ENCODE measurements around the gene EPB42.

The EPB42 gene

GRCh38 chr15:43251185-43251870 is 30.5 kb upstream of the EPB42 start:
- no peak overlapping the region for H3K4me3 ChIP-seq
- no peaks in the 10 kb centered on the region for H3K27me3 ChIP-seq (ENCODE audit: low read depth)
- DNase-seq (ENCODE audit: low spot score in 2 of 2) = no peak
- no peaks in the 10 kb centered on the region for H3K9me3 ChIP-seq
- H3K4me1 ChIP-seq = no peaks in the 10 kb centered on the region
- in situ Hi-C loops (cut with MboI; ENCODE audit: low sequenced_read_pairs) = no loop called here
- no peaks in the 10 kb centered on the region for H3K36me3 ChIP-seq (replicated peaks)

- DNase-seq (ENCODE audit: low spot score in 2 of 2) = no peak
- H3K4me3 ChIP-seq = no peak overlapping the region
- no peaks in the 10 kb centered on the region for H3K27me3 ChIP-seq (ENCODE audit: low read depth)
- H3K36me3 ChIP-seq (replicated peaks) = no peaks in the 10 kb centered on the region
- no peaks in the 10 kb centered on the region for H3K4me1 ChIP-seq
- H3K9me3 ChIP-seq = no peaks in the 10 kb centered on the region
- in situ Hi-C loops (cut with MboI; ENCODE audit: low sequenced_read_pairs) = no loop called here
Measured at GRCh38 chr15:43250785-43251184, 30.0 kb upstream of the EPB42 start.

- in situ Hi-C loops (cut with MboI; ENCODE audit: low sequenced_read_pairs) = no loop called here
- Histone ChIP-seq H3K36me3 (replicated peaks) (no peaks in the 10 kb centered on the region), H3K4me1 (no peaks in the 10 kb centered on the region), H3K27me3 (ENCODE audit: low read depth) (no peaks in the 10 kb centered on the region), H3K9me3 (no peaks in the 10 kb centered on the region), H3K4me3 (no peak overlapping the region)
- DNase-seq (ENCODE audit: low spot score in 2 of 2) = no peak
Measured at GRCh38 chr15:43249699-43250203, 28.9 kb upstream of the EPB42 start.

- Histone ChIP-seq H3K9me3 (no peaks in the 10 kb centered on the region), H3K27me3 (ENCODE audit: low read depth) (no peaks in the 10 kb centered on the region), H3K36me3 (replicated peaks) (no peaks in the 10 kb centered on the region), H3K4me1 (no peaks in the 10 kb centered on the region), H3K4me3 (no peak overlapping the region)
- in situ Hi-C loops (cut with MboI; ENCODE audit: low sequenced_read_pairs) = no loop called here
- no peak for DNase-seq (ENCODE audit: low spot score in 2 of 2)
Measured at GRCh38 chr15:43249236-43249635, 28.4 kb upstream of the EPB42 start.

GRCh38 chr15:43246261-43246774 is 25.5 kb upstream of the EPB42 start:
- in situ Hi-C loops (cut with MboI; ENCODE audit: low sequenced_read_pairs) = no loop called here
- Histone ChIP-seq H3K4me3 (no peak overlapping the region), H3K36me3 (replicated peaks) (no peaks in the 10 kb centered on the region), H3K27me3 (ENCODE audit: low read depth) (peaks cover 6% of the 10 kb centered on the region; the same call in 1 of the 2 replicates), H3K4me1 (no peaks in the 10 kb centered on the region), H3K9me3 (no peaks in the 10 kb centered on the region)
- DNase-seq (ENCODE audit: low spot score in 2 of 2) = no peak

GRCh38 chr15:43244092-43244491 is 23.3 kb upstream of the EPB42 start:
- in situ Hi-C loops (cut with MboI; ENCODE audit: low sequenced_read_pairs) = no loop called here
- Histone ChIP-seq H3K9me3 (no peaks in the 10 kb centered on the region), H3K4me3 (no peak overlapping the region), H3K36me3 (replicated peaks) (no peaks in the 10 kb centered on the region), H3K27me3 (ENCODE audit: low read depth) (peaks cover 6% of the 10 kb centered on the region; the same call in 1 of the 2 replicates), H3K4me1 (no peaks in the 10 kb centered on the region)
- DNase-seq (ENCODE audit: low spot score in 2 of 2) = no peak

- Histone ChIP-seq H3K4me3 (no peak overlapping the region), H3K4me1 (no peaks in the 10 kb centered on the region), H3K27me3 (ENCODE audit: low read depth) (peaks cover 6% of the 10 kb centered on the region; the same call in 1 of the 2 replicates), H3K9me3 (no peaks in the 10 kb centered on the region), H3K36me3 (replicated peaks) (no peaks in the 10 kb centered on the region)
- in situ Hi-C loops (cut with MboI; ENCODE audit: low sequenced_read_pairs) = no loop called here
- DNase-seq (ENCODE audit: low spot score in 2 of 2) = no peak
Measured at GRCh38 chr15:43243020-43243645, 22.3 kb upstream of the EPB42 start.

GRCh38 chr15:43242616-43243015 is 21.8 kb upstream of the EPB42 start:
- Histone ChIP-seq H3K36me3 (replicated peaks) (no peaks in the 10 kb centered on the region), H3K4me1 (no peaks in the 10 kb centered on the region), H3K4me3 (no peak overlapping the region), H3K9me3 (no peaks in the 10 kb centered on the region), H3K27me3 (ENCODE audit: low read depth) (peaks cover 6% of the 10 kb centered on the region; the same call in 1 of the 2 replicates)
- DNase-seq (ENCODE audit: low spot score in 2 of 2) = no peak
- in situ Hi-C loops (cut with MboI; ENCODE audit: low sequenced_read_pairs) = no loop called here

- in situ Hi-C loops (cut with MboI; ENCODE audit: low sequenced_read_pairs) = no loop called here
- Histone ChIP-seq H3K4me3 (no peak overlapping the region), H3K36me3 (replicated peaks) (no peaks in the 10 kb centered on the region), H3K27me3 (ENCODE audit: low read depth) (peaks cover 6% of the 10 kb centered on the region; the same call in 1 of the 2 replicates), H3K4me1 (no peaks in the 10 kb centered on the region), H3K9me3 (no peaks in the 10 kb centered on the region)
- no peak for DNase-seq (ENCODE audit: low spot score in 2 of 2)
Measured at GRCh38 chr15:43241100-43241499, 20.3 kb upstream of the EPB42 start.

- Histone ChIP-seq H3K4me3 (no peak overlapping the region), H3K27me3 (ENCODE audit: low read depth) (peaks cover 6% of the 10 kb centered on the region; the same call in 1 of the 2 replicates)
- in situ Hi-C loops (cut with MboI; ENCODE audit: low sequenced_read_pairs) = no loop called here
Measured at GRCh38 chr15:43239732-43240491, 19.1 kb upstream of the EPB42 start.

GRCh38 chr15:43238671-43239131 is 17.9 kb upstream of the EPB42 start:
- no peaks in the 10 kb centered on the region for H3K4me1 ChIP-seq
- H3K27me3 ChIP-seq (ENCODE audit: low read depth) = peaks cover 6% of the 10 kb centered on the region; the same call in 1 of the 2 replicates
- DNase-seq (ENCODE audit: low spot score in 2 of 2) = no peak
- no peaks in the 10 kb centered on the region for H3K9me3 ChIP-seq
- H3K36me3 ChIP-seq (replicated peaks) = no peaks in the 10 kb centered on the region
- in situ Hi-C loops (cut with MboI; ENCODE audit: low sequenced_read_pairs) = no loop called here
- no peak overlapping the region for H3K4me3 ChIP-seq

More at GRCh38 chr15:43239732-43240491, 19.1 kb upstream of the EPB42 start:
- DNase-seq (ENCODE audit: low spot score in 2 of 2) = no peak
- Histone ChIP-seq H3K36me3 (replicated peaks) (no peaks in the 10 kb centered on the region), H3K4me1 (no peaks in the 10 kb centered on the region), H3K9me3 (no peaks in the 10 kb centered on the region)

GRCh38 chr15:43237842-43238470 is 17.1 kb upstream of the EPB42 start:
- no peaks in the 10 kb centered on the region for H3K9me3 ChIP-seq
- H3K4me3 ChIP-seq = no peak overlapping the region
- in situ Hi-C loops (cut with MboI; ENCODE audit: low sequenced_read_pairs) = no loop called here
- no peak for DNase-seq (ENCODE audit: low spot score in 2 of 2)
- no peaks in the 10 kb centered on the region; the same call in 1 of the 2 replicates for H3K27me3 ChIP-seq (ENCODE audit: low read depth)
- no peaks in the 10 kb centered on the region for H3K4me1 ChIP-seq
- no peaks in the 10 kb centered on the region for H3K36me3 ChIP-seq (replicated peaks)

GRCh38 chr15:43235536-43235935 is 14.7 kb upstream of the EPB42 start:
- Histone ChIP-seq H3K4me3 (no peak overlapping the region), H3K27me3 (ENCODE audit: low read depth) (no peaks in the 10 kb centered on the region), H3K4me1 (no peaks in the 10 kb centered on the region), H3K9me3 (no peaks in the 10 kb centered on the region), H3K36me3 (replicated peaks) (no peaks in the 10 kb centered on the region)
- no peak for DNase-seq (ENCODE audit: low spot score in 2 of 2)
- in situ Hi-C loops (cut with MboI; ENCODE audit: low sequenced_read_pairs) = no loop called here
